Tibial nerve (tissue), 4 donors: ENCODE data around the gene ARFGAP1. TPM values are rescaled to one million over a fixed set of nuclear protein-coding genes. Genes with fewer than 3 reads are reported as not detected.

ENCODE experiments used
- DNase-seq, 2 donors: peaks; one replicate each; pipeline ENCODE4 v3.0.0-alpha.2; 2019; ENCODE audit warnings: low spot score in 2 of 2
- H3K27ac ChIP-seq, 4 donors: fragments of 200-600 bp; sonication (generic) in 3 of 4; one replicate each; pipeline ENCODE4 v1.5.1; 2017 to 2019; ENCODE audit warnings: mild to moderate bottlenecking in 1 of 4
- H3K27me3 ChIP-seq, 2 donors: fragments of 200-600 bp; sonication (generic) in 1 of 2; one replicate each; pipeline versions ENCODE4 v1.5.1 to v1.6.0; 2017 to 2019
- H3K36me3 ChIP-seq, 3 donors: fragments of 200-600 bp; sonication (generic); one replicate each; pipeline ENCODE4 v1.5.1; 2018 to 2019
- H3K4me1 ChIP-seq, 4 donors: fragments of 200-600 bp; sonication (generic) in 3 of 4; one replicate each; pipeline ENCODE4 v1.5.1; 2017 to 2019
- H3K4me3 ChIP-seq, 4 donors: fragments of 200-600 bp; sonication (generic) in 3 of 4; one replicate each; pipeline ENCODE4 v1.5.1; 2017 to 2019; ENCODE audit warnings: mild to moderate bottlenecking in 1 of 4, moderate library complexity in 1 of 4
- H3K9me3 ChIP-seq, 4 donors: fragments of 200-600 bp; sonication (generic) in 3 of 4; one replicate each; pipeline ENCODE4 v1.5.1; 2017 to 2019
- EP300 ChIP-seq, 2 donors: sonication (generic); formaldehyde crosslinking; IDR thresholded peaks; one replicate each; pipeline ENCODE4 v1.6.1; 2017; ENCODE audit warnings: antibody characterized with exemption in 2 of 2, mild to moderate bottlenecking in 1 of 2
- POLR2A ChIP-seq, 2 donors: fragments of 450-650 bp; IDR thresholded peaks; one replicate each; pipeline ENCODE4 v1.6.1; 2017; ENCODE audit warnings: antibody characterized with exemption in 2 of 2, mild to moderate bottlenecking in 2 of 2, moderate library complexity in 2 of 2
- WGBS, 2 donors: methylation state at CpG; one replicate each; pipeline ENCODE4 v1.1.5; 2018; 5-methylcytosine and 5-hydroxymethylcytosine counted together
- small RNA-seq: library from RNA; depleted of rRNA; stranded (forward); fragments of <200 nt; gene quantifications from one replicate; pipeline ENCODE3, GENCODE V24; 2016
- total RNA-seq, 4 donors: library from RNA; depleted of rRNA; stranded (reverse); fragments of >200 nt; gene quantifications; one replicate each; pipeline ENCODE4 v1.1.0, GENCODE V29; 2016
- TF ChIP-seq, protein P1 (sequence below), 5 experiments: fragments of 200-600 bp in 3 of 5; fragments of 450-650 bp in 2 of 5; sonication (generic) in 3 of 5; IDR thresholded peaks; one replicate each; pipeline ENCODE4 v1.5.1; 2016 to 2019; ENCODE audit warnings: antibody characterized with exemption in 5 of 5, mild to moderate bottlenecking in 3 of 5, moderate library complexity in 2 of 5

ARFGAP1 gene
- total RNA-seq, 4 donors from 2014 or later: 55.3 to 124 (median 68.6) TPM

DNA sequence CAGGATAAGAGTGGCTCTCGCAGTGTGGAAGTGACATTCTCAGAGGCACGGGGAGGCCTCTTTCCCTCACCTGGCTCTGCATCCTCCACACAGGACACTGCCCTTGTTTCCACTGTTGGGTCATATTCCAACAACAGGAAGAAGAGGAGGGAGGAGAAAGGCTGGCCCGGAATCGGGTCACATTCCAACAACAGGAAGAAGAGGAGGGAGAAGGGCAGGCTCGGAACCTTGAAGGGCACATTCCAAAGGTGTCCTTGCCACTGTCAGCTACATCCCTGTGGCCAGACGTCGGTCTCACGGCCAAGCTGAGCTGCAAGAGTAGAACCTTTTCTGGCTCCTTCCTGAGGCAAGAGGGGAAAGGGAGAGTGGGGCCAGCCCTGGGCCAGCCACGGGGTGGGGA is 63.1 kb downstream of the ARFGAP1 start:
- no peak for DNase-seq
- Histone ChIP-seq H3K4me3 (no peak overlapping the region), H3K4me1 (peaks cover 0 to 5% (median 0%) of the 10 kb centered on the region in 4 donors), H3K9me3 (peaks cover 0 to 17% (median 0%) of the 10 kb centered on the region in 4 donors), H3K36me3 (no peaks in the 10 kb centered on the region), H3K27ac (no peak overlapping the region), H3K27me3 (peaks cover 0 to 48% of the 10 kb centered on the region in 2 donors)
- 60 to 66% methylated on average over 9 of the region's 9 CpGs for WGBS, 2 donors
- TF ChIP-seq, protein P1, sequence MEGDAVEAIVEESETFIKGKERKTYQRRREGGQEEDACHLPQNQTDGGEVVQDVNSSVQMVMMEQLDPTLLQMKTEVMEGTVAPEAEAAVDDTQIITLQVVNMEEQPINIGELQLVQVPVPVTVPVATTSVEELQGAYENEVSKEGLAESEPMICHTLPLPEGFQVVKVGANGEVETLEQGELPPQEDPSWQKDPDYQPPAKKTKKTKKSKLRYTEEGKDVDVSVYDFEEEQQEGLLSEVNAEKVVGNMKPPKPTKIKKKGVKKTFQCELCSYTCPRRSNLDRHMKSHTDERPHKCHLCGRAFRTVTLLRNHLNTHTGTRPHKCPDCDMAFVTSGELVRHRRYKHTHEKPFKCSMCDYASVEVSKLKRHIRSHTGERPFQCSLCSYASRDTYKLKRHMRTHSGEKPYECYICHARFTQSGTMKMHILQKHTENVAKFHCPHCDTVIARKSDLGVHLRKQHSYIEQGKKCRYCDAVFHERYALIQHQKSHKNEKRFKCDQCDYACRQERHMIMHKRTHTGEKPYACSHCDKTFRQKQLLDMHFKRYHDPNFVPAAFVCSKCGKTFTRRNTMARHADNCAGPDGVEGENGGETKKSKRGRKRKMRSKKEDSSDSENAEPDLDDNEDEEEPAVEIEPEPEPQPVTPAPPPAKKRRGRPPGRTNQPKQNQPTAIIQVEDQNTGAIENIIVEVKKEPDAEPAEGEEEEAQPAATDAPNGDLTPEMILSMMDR (IDR thresholded peaks at IDR 0.05): no peak
- TF ChIP-seq POLR2A (IDR thresholded peaks at IDR 0.05): no peak
- TF ChIP-seq EP300 (IDR thresholded peaks at IDR 0.05): no peak

DNA sequence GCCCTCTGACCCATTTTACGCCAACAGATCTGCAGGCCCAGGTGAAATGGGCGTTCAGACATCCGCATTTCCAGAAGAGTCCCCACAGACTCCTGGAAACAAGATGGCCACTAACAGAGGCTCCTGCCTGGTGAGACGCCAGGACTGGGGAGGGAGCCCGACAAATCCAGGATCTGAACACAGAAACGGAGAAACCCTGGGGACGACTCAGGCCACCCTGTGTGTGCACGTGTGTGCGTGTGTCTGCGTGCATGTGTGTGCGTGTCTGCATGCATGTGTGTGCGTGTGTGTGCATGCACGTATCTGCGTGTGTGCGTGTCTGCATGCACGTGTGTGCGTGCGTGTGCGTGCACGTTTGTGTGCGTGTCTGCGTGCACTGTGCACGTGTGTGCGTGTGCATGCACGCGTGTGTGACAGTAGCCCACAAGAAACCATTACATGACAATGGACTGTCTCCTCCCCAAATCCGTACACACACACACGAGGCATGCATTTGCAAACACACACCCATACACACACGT is 63.7 kb downstream of the ARFGAP1 start:
- WGBS, 2 donors: 86 to 94% methylated on average over 29 of the region's 29 CpGs
- H3K27me3 ChIP-seq: peaks cover 0 to 54% of the 10 kb centered on the region in 2 donors
- no peak overlapping the region for H3K27ac ChIP-seq
- no peak for DNase-seq
- no peak overlapping the region for H3K4me3 ChIP-seq
- no peak for TF ChIP-seq EP300 (IDR thresholded peaks at IDR 0.05)
- TF ChIP-seq POLR2A (IDR thresholded peaks at IDR 0.05): no peak
- TF ChIP-seq, protein P1 (IDR thresholded peaks at IDR 0.05): no peak
- H3K36me3 ChIP-seq: no peaks in the 10 kb centered on the region
- H3K4me1 ChIP-seq: peaks cover 0 to 5% (median 0%) of the 10 kb centered on the region in 4 donors
- H3K9me3 ChIP-seq: peaks cover 0 to 16% (median 0%) of the 10 kb centered on the region in 4 donors

DNA sequence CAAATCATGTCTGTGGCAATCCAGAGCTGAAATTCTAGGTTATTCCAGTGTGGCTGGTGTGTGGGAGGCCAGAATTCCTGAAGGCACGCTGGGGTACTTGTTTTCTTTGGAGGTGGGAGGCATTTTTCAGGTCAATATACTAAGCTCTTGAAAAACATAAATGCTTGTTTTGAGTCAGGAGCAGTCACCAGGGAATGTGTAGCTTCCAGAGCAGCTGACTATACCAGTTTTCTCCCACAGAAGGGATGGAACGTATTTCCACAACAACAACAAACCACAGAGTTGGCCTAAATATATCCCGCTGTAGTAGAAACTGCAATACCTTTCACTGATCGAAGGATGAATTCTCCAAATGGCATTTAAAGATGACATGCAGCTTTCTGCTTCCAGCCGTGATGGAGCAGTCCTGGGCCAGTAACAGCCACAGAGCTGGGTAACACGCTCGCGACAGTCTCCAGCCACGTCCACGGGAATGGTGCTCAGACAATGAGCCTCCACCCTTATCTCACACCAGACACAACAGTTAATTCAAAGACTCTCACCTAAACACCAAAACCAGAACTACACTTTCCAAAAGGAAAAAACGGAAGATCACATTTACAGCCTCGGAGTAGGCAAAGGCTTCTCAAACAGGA is 65.3 kb downstream of the ARFGAP1 start:
- H3K27ac ChIP-seq: no peak overlapping the region
- no peak overlapping the region for H3K4me3 ChIP-seq
- 50 to 63% methylated on average over 12 of the region's 12 CpGs for WGBS, 2 donors
- H3K4me1 ChIP-seq: peaks cover 0 to 5% (median 0%) of the 10 kb centered on the region in 4 donors
- H3K27me3 ChIP-seq: peaks cover 0 to 60% of the 10 kb centered on the region in 2 donors
- DNase-seq: no peak
- no peak for TF ChIP-seq POLR2A (IDR thresholded peaks at IDR 0.05)
- no peak for TF ChIP-seq EP300 (IDR thresholded peaks at IDR 0.05)
- TF ChIP-seq, protein P1 (IDR thresholded peaks at IDR 0.05): no peak
- H3K9me3 ChIP-seq: peaks cover 0 to 2% (median 0%) of the 10 kb centered on the region in 4 donors
- no peaks in the 10 kb centered on the region for H3K36me3 ChIP-seq

Small RNAs within 50 kb of the gene (small RNA-seq; reads per million reads assigned to genes)
- gene MIR3196 (not detected), gene MIR4326 (not detected), gene RNU6-994P (not detected)

Other genes starting within 250 kb of the ARFGAP1 start
- 10 to 100 TPM; 20.7 to 25.5 (median 23.3) TPM for gene YTHDF1, start 56.7 kb upstream of the ARFGAP1 start, total RNA-seq
- 10 to 100 TPM; 29.4 to 53.1 (median 42.2) TPM for gene BIRC7, start 36.9 kb upstream of the ARFGAP1 start, total RNA-seq
- gene NKAIN4, start 18.4 kb upstream of the ARFGAP1 start, total RNA-seq: 1 to 10 TPM; 1.2 to 7.2 (median 3.1) TPM
- under 1 TPM in 2 of 4 donors, not detected in 2; 0.20 to 0.44 TPM for gene COL20A1, start 20.4 kb downstream of the ARFGAP1 start, total RNA-seq
- 1 to 10 TPM in 1 of 4 donors, under 1 TPM in 1, not detected in 2; 0.20 to 1.5 TPM for gene CHRNA4, start 88.5 kb downstream of the ARFGAP1 start, total RNA-seq
- gene KCNQ2, start 199.8 kb downstream of the ARFGAP1 start, total RNA-seq: not detected
- not detected for gene EEF1A2, start 226.3 kb downstream of the ARFGAP1 start, total RNA-seq
- 100 to 1,000 TPM in 3 of 4 donors, 10 to 100 TPM in 1; 59.0 to 165 (median 119) TPM for gene PPDPF, start 248.0 kb downstream of the ARFGAP1 start, total RNA-seq